ENCODE measurements around the gene UNC45A. TPM values are rescaled to one million over a fixed set of nuclear protein-coding genes. Genes with fewer than 3 reads are reported as not detected.

Gene UNC45A
- total and polyA plus RNA-seq, 2 of the 4 experiments (the other 2 are of a cell fraction): 68.9 to 100 TPM

DNA sequence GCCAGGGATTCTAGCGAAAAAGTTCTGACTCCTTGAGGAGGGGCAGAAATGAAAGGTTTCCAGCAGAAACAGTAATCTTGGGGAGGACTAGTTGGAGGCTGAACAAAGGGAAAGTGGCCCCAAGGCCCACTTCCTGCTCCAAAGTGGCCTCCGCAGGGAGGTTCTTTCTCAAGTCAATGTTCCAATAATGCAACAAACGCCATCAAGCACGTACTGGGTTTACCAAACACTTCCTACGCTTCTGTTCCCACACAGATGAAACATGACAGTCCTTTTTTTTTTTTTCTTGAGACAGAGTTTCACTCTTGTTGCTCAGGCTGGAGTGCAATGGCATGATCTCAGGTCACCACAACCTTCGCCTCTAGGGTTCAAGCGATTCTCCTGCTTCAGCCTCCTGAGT lies 10.0 kb downstream of the UNC45A start:
- 100% methylated on average over 3 of the region's 7 CpGs; no CpG with 5 or more reads in 1 of the 2 experiments for WGBS, 2 experiments (ENCODE audit: extremely low coverage in 2 of 2, insufficient read length in 1 of 2)
- no peak overlapping the region for H3K14ac ChIP-seq (replicated peaks; ENCODE audit: low read depth, low read length)
- peaks cover under 1 to 7% of the 10 kb centered on the region in 2 experiments; a peak in 2 of 4 replicates for H3K79me1 ChIP-seq (ENCODE audit: low read depth in 1 of 2, low read length in 2 of 2)
- CTCF ChIA-PET: interaction anchor here (0.6 to 1.0 kb wide), 2 partner anchors 10 to 88 kb away, joined by 3 to 9 read pairs; partner anchors contain the start of gene UNC45A
- dilution Hi-C loops (cut with HindIII; ENCODE audit: low sequenced_read_pairs, unreplicated experiment): no loop called here
- no peaks in the 10 kb centered on the region for H3K27me3 ChIP-seq (ENCODE audit: control insufficient read depth, insufficient read depth, low read length)
- H2AK5ac ChIP-seq (ENCODE audit: low read depth, low read length): no peak overlapping the region
- H2BK20ac ChIP-seq (ENCODE audit: low read depth, low read length): no peak overlapping the region
- H2AFZ ChIP-seq (replicated peaks; ENCODE audit: low read length, poor library complexity): no peak overlapping the region
- H3K9ac ChIP-seq (ENCODE audit: low read depth, low read length): no peak overlapping the region
- H4K8ac ChIP-seq (ENCODE audit: low read depth in 2 of 2, low read length in 2 of 2): no peak overlapping the region
- H2BK15ac ChIP-seq (ENCODE audit: low read depth, low read length): no peak overlapping the region
- no peak overlapping the region for H2AK9ac ChIP-seq (replicated peaks; ENCODE audit: low read depth, low read length, poor library complexity)
- H3K4me3 ChIP-seq (ENCODE audit: insufficient read depth, low read depth, low read length): no peak overlapping the region
- H4K91ac ChIP-seq (ENCODE audit: insufficient read depth, low read depth, low read length): no peak overlapping the region
- TF ChIP-seq RCOR1 (IDR thresholded peaks at IDR 0.05; ENCODE audit: insufficient replicate concordance, low read length) (no peak), FOS (IDR thresholded peaks at IDR 0.05; ENCODE audit: low read depth, low read length) (no peak)
- no peak overlapping the region for H3K27ac ChIP-seq (ENCODE audit: insufficient read depth, low read length)
- in situ Hi-C loops (cut with MboI; ENCODE audit: low sequenced_read_pairs): no loop called here
- no peak overlapping the region for H2BK120ac ChIP-seq (ENCODE audit: low read depth, low read length)
- H3K4me2 ChIP-seq (ENCODE audit: low read depth, low read length): no peak overlapping the region
- no peak overlapping the region for H3K23ac ChIP-seq (ENCODE audit: low read depth, low read length)
- POLR2A ChIA-PET (ENCODE audit: unreplicated experiment): interaction anchor here (0.5 kb wide), 1 partner anchor 696 kb away, joined by 5 read pairs; the partner anchor contains the start of gene TTLL13
- intact Hi-C loops (cut with micrococcal nuclease): no loop called here
- no peak overlapping the region for H3K18ac ChIP-seq (ENCODE audit: low read depth, low read length)
- no peaks in the 10 kb centered on the region for H3K4me1 ChIP-seq (ENCODE audit: control insufficient read depth, insufficient read depth, low read length)
- DNase-seq (no peak), ATAC-seq (ENCODE audit: low read depth) (no peak)
- no peak overlapping the region for H3K4ac ChIP-seq (ENCODE audit: low read depth, low read length)
- H2BK5ac ChIP-seq (ENCODE audit: low read depth, low read length, poor library complexity, severe bottlenecking): no peak overlapping the region
- H4K20me1 ChIP-seq (ENCODE audit: insufficient read depth, low read length): peaks cover 4% of the 10 kb centered on the region; the same call in 1 of the 2 replicates
- peaks cover 80% of the 10 kb centered on the region for H3K36me3 ChIP-seq (ENCODE audit: control insufficient read depth, insufficient read depth, low read length)
- H4K5ac ChIP-seq (ENCODE audit: low read depth, low read length): no peak overlapping the region
- no peak overlapping the region for H3K56ac ChIP-seq (ENCODE audit: extremely low read depth, insufficient read depth, low read length)
- no TSS peak for BruUV-seq (replicated peaks)
- no peaks in the 10 kb centered on the region for H3K9me3 ChIP-seq (ENCODE audit: control insufficient read depth, insufficient read depth, low read length)
- H3K9me1 ChIP-seq (ENCODE audit: insufficient read depth, low read length): 0 out of 2 replicates have a peak, but pooled peaks cover 4% of the 10 kb centered on the region

Measured in IMR-90 (cell line).